Right atrium auricular region (tissue), 2 donors: ENCODE results near the gene UBE3D. TPM values are rescaled to one million over a fixed set of nuclear protein-coding genes. Genes with fewer than 3 reads are reported as not detected.

ENCODE experiments used
- DNase-seq: peaks from one replicate; pipeline ENCODE4 v3.0.0-alpha.2; 2019; ENCODE audit warnings: low spot score
- H3K27ac ChIP-seq, 2 donors: fragments of 200-600 bp; sonication (generic); 1 replicate in 1 of 2; 2 replicates in 1 of 2; pipeline ENCODE4 v1.5.1; 2016 to 2019
- H3K27me3 ChIP-seq, 2 donors: fragments of 200-600 bp; sonication (generic); one replicate each; pipeline versions ENCODE4 v1.5.1 to v1.6.0; 2017 to 2019
- H3K36me3 ChIP-seq: fragments of 200-600 bp; sonication (generic); one replicate; pipeline ENCODE4 v1.5.1; 2016
- H3K4me1 ChIP-seq, 2 donors: fragments of 200-600 bp; sonication (generic); one replicate each; pipeline versions ENCODE4 v1.5.1 to v1.6.0; 2017 to 2019
- H3K4me3 ChIP-seq, 2 donors: fragments of 200-600 bp; sonication (generic); 1 replicate in 1 of 2; 2 replicates in 1 of 2; pipeline ENCODE4 v1.5.1; 2017 to 2019; ENCODE audit warnings: mild to moderate bottlenecking in 1 of 2, moderate library complexity in 1 of 2
- H3K9me3 ChIP-seq, 2 donors: fragments of 200-600 bp; sonication (generic); one replicate each; pipeline ENCODE4 v1.5.1; 2019
- total RNA-seq, 2 donors: library from RNA; depleted of rRNA; stranded (reverse); fragments of >200 nt; gene quantifications; one replicate each; pipeline ENCODE4 v1.1.0, GENCODE V29; 2016
- TF ChIP-seq, protein P1 (sequence below), 2 donors: fragments of 200-600 bp; sonication (generic); IDR thresholded peaks; one replicate each; pipeline ENCODE4 v1.5.1; 2019; ENCODE audit warnings: antibody characterized with exemption in 2 of 2

The UBE3D gene
- total RNA-seq, 2 donors from 2014 or later, result 3.4 to 4.2 TPM

DNA sequence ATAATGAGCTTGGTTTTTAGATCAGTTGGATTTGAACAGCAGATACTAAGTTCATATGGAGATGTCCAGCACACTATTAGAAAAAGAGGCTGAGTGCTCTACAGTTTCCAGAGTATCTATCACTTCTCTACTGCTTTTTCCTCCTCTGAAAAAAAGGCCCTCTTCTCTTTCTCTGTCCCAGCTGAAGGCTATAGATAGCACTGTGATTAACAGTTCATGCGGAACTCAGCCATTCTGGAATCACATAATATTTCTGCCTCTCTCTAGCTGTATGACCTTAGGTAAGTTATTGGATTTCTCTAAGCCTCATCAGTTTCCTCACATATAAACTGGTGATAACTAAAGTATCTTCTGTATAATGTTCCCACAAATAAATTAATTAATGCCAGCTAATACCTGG is 184.1 kb downstream of the UBE3D start:
- Histone ChIP-seq H3K27me3 (no peaks in the 10 kb centered on the region), H3K4me3 (no peak overlapping the region), H3K27ac (no peak overlapping the region), H3K9me3 (no peaks in the 10 kb centered on the region), H3K36me3 (no peaks in the 10 kb centered on the region), H3K4me1 (no peaks in the 10 kb centered on the region)
- no peak for DNase-seq
- TF ChIP-seq, protein P1, sequence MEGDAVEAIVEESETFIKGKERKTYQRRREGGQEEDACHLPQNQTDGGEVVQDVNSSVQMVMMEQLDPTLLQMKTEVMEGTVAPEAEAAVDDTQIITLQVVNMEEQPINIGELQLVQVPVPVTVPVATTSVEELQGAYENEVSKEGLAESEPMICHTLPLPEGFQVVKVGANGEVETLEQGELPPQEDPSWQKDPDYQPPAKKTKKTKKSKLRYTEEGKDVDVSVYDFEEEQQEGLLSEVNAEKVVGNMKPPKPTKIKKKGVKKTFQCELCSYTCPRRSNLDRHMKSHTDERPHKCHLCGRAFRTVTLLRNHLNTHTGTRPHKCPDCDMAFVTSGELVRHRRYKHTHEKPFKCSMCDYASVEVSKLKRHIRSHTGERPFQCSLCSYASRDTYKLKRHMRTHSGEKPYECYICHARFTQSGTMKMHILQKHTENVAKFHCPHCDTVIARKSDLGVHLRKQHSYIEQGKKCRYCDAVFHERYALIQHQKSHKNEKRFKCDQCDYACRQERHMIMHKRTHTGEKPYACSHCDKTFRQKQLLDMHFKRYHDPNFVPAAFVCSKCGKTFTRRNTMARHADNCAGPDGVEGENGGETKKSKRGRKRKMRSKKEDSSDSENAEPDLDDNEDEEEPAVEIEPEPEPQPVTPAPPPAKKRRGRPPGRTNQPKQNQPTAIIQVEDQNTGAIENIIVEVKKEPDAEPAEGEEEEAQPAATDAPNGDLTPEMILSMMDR (IDR thresholded peaks at IDR 0.05), result no peak

DNA sequence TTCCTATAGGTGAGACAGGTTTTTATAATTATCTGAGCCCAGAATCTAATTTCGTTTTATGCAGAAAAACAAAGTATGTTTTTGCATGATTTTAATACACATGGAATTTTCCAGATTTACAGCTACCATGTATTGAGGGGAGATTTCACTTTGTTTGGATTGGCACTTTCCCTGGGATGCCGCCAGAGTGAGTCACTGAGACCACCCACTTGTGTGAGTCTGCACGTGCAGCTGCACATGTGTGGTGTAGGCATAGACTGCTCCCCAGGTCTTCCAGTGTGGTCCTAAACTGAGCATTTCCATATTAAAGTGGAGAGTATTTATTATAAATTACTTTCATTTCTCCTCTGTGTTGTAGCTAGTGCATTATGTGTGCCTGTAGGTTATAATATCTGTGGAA is 186.8 kb downstream of the UBE3D start:
- DNase-seq, result no peak
- no peaks in the 10 kb centered on the region for H3K27me3 ChIP-seq
- H3K4me3 ChIP-seq, result no peak overlapping the region
- no peaks in the 10 kb centered on the region for H3K36me3 ChIP-seq
- H3K9me3 ChIP-seq, result no peaks in the 10 kb centered on the region
- H3K4me1 ChIP-seq, result no peaks in the 10 kb centered on the region
- H3K27ac ChIP-seq, result no peak overlapping the region
- TF ChIP-seq, protein P1 (IDR thresholded peaks at IDR 0.05), result no peak

DNA sequence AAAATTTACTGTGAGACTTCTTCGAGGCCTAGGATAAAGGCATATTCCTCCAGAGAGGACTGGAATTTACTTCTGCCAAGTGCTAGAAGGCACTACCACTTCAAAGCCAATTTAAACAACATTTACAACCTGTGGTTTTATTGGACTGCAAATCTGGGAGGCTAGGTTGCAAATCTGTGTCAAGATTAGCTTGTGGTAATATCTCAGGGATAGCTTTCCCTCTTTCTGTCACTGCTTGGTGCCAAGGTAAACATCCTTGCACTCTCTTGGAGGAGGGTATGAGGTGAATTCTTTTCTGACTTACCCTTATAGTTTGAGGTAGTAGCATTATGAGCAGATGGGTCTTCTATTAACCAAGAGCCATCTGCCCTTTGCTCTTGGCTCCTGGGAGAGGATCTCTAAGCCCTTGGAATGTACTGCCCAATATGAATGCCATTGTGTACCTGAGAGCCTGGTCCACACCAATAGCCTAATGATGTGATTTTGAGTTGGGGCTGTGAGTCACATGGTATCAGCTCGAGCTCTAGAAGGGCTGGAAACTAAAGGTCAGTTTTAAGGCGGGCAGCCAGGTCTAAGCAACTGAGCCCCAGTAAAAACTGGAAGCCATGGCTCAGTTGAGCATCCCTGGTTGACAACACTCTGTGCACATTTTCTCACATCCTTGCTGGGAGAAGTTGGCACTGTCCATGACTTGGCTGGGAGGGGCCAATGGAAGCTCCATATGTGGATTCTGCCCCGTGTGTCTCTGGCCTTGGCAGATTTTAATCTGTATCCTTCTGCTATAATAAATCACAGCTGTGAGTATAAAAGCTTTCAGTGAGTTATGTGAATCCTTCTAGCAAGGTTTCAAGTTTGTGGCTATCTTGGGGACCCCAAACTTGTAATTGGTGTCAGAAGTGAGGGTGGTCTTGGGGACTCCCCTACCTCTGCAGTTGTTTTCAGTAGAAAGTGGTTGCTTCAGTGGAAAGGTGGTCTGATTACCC is 188.1 kb downstream of the UBE3D start:
- DNase-seq, result no peak
- TF ChIP-seq, protein P1 (IDR thresholded peaks at IDR 0.05), result no peak
- Histone ChIP-seq H3K27me3 (no peaks in the 10 kb centered on the region), H3K4me3 (no peak overlapping the region), H3K9me3 (no peaks in the 10 kb centered on the region), H3K36me3 (no peaks in the 10 kb centered on the region), H3K27ac (no peak overlapping the region), H3K4me1 (no peaks in the 10 kb centered on the region)

DNA sequence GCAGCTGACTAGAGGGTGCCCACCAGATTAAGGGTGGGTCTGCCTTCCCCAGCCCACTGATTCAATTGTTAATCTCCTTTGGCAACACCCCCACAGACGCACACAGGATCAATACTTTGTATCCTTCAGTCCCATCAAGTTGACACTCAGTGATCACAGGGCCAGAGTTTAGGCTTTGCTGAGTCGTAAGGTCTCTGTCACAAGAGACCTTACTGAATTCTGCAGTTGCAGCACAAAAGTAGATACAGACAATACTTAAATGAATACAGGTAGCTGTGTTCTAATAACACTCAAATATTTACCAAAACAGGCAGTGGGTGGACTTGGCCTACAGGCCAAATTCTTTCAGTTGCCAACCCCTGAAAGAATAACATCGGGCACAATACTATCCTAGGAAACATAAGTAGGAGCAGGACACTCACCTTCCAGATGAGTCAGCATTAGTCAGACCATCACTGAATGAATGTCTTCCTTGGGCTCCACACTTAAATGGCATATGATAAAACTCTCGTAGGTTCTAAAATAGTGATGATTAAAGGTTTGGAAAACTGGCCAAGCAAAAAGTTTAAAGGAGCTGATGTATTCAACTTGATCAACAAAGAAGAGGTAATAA is 190.0 kb downstream of the UBE3D start:
- Histone ChIP-seq H3K4me1 (no peaks in the 10 kb centered on the region), H3K27me3 (no peaks in the 10 kb centered on the region), H3K36me3 (no peaks in the 10 kb centered on the region), H3K4me3 (no peak overlapping the region), H3K27ac (no peak overlapping the region), H3K9me3 (no peaks in the 10 kb centered on the region)
- no peak for DNase-seq
- TF ChIP-seq, protein P1 (IDR thresholded peaks at IDR 0.05), result no peak

DNA sequence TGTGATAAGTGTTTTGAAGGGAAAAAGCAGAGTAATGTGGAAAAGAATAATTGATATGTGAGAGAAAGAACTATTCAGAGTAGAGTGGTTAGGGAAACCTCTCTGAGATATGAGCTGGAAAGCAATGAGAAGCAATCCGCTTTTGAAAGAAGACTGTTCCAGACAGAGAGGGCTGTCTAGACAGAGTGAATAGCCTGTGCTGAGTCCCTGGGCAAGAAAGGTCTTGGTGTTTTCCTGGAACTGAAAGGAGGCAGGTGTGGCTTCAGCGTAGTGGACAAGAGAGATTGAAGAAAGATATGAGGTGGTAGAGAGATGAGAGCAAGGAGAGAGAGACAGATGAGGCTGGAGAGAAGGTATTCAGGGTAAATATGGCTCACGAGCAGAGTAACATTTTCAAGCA is 190.8 kb downstream of the UBE3D start:
- H3K4me1 ChIP-seq, result no peaks in the 10 kb centered on the region
- no peak overlapping the region for H3K4me3 ChIP-seq
- no peaks in the 10 kb centered on the region for H3K36me3 ChIP-seq
- no peak overlapping the region for H3K27ac ChIP-seq
- no peaks in the 10 kb centered on the region for H3K9me3 ChIP-seq
- TF ChIP-seq, protein P1 (IDR thresholded peaks at IDR 0.05), result no peak
- H3K27me3 ChIP-seq, result no peaks in the 10 kb centered on the region
- DNase-seq, result no peak
